GM12872 (cell line): ENCODE data around the gene PTPN12.

Experiments used
- CTCF ChIP-seq: IDR thresholded peaks from 3 replicates; pipeline ENCODE4 v1.5.1; 2011; ENCODE audit warnings: low read depth, mild to moderate bottlenecking, low read length, moderate library complexity; ENCODE audit not compliant: insufficient read depth

PTPN12 gene

GRCh38 chr7:77537136-77537777, at the start of gene PTPN12:
Gene PTPN12 (plus strand): TSS chr7:77537295. CDS start chr7:77537547, 252 bp downstream.
- TF ChIP-seq CTCF, result no peak

DNA sequence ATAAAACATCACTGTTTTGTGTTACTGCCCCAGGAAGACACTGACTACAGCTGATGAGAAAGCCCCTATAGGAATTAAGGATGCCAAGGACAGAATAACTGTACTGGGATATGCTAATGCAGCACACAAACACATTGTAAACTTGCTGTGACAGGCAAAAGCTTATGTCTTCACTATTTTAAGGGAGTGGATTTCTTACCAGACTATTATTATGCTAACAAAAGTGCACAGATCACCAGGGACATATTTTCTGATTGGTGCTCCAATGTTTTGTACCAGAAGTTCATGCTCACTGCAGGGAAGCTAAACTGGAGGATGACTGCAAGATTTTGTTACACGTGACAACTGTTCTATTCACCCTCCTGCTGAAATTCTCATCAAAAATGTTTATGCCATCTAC, 48.1 kb upstream of the PTPN12 start:
- TF ChIP-seq CTCF, result no peak

GRCh38 chr7:77497079-77497478, 40.0 kb upstream of the PTPN12 start:
- no peak for TF ChIP-seq CTCF

DNA sequence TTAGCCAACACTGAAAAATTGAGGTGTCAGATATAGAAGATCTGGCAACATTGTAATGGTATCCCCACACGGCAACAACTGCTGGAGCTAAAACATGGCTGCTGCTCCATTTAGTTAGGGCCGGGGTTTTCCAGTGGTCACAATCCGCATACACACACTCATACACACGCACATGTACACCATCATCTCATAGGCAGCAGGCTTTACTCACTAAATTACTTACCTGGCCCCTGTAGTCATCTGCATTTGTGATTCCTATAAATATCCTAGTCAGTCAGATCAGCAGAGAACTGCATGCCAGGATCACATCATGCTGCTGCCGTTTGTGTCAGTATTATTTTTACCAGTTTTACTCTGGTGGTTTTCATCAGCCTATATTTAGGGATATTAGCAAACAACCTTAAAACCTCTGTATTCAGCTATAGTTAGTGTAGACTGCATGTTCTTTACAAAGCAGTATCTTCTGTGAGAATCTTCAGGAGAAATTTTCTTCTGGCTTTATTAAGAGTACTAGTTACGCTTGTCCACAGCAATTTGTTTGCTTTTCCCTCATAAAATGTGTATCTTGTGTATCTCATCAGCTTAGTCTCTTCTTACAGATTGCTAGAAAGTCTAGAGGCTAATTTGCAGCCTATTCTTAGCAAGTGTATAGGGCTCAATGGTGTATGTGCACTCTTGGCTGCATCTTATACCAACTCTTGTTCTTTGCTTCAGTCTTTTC, 38.3 kb upstream of the PTPN12 start:
- TF ChIP-seq CTCF, result no peak

DNA sequence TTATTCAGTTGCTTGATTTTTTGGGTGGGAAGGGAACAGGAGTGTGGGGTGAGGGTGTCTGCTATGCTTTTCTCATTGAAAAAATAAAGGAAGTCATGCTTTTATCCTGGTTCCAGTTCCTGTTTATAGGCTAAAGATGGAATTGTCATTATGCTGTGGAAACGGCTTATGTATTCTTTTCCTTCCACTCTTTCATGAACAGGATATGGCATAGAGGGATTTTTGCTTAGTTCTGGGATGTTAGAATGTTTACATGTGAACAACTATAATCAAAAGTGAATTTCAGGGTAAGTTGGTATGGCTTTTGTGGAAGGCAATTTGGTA, 35.9 kb upstream of the PTPN12 start:
- no peak for TF ChIP-seq CTCF

DNA sequence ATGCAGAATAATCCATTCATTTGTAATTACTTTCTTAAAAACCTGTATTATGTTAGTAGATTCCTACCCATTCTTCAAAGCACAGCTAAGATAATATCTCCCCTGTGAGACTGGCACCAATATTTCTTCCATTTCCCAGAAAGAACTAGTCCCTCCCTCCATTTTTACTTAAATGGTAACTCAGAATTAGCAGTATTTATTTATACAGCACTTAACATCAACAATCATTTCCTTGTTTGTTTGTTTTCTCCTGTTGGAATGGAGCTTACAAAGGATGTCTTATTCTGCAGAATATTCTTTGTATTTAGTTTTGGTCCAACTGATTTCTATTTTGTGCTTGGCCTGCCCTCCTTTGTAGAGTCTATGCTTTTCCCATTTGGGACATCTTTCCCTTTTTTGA, 32.1 kb upstream of the PTPN12 start:
- no peak for TF ChIP-seq CTCF

DNA sequence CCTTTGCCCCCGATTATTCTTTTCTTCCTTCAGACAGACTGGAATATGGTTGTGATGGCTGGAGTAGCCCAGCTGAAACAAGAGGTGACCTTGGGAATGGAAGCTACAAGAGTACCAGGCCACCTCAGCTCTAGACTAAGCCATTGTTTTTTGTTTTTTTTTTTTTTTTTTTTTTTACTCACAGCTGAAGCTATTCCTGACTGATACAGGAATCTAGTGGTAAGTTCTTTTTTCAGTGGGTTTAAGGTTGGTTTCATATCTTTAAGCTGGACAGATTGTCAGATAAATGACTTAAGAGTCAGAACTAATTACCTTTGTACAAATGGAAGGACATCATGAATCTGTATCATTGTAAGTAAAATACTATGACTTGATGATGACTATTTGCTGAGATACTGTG, 30.2 kb upstream of the PTPN12 start:
- TF ChIP-seq CTCF, result no peak

DNA sequence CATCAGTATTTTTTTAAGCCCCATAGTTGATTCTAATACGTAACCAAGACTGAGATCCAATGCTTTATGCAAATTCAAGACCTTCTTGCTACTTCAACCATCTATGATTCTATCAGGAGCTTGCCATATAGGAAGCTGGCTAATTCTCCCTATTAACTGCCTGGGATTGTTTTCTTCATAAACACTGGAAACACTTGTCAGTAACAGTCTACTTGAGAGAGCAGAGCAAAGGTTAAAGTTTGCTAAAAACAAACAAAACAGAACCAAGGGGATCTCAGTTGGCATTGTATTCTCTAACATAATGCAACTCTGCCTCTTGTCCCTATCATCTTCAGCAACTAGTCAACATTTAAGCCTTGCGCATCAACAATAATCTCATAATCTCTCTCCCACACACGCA, 21.0 kb upstream of the PTPN12 start:
- TF ChIP-seq CTCF, result no peak
